HEK293 (cell line): Measurements from ENCODE around the gene DBH.

Experiments
- ZNF112 ChIP-seq: fragments of 450-650 bp; formaldehyde crosslinking; IDR thresholded peaks from 2 replicates; pipeline ENCODE4 v1.5.0; 2017; ENCODE audit warnings: missing biosample characterization, missing genetic modification characterization
- ZNF571 ChIP-seq: fragments of 450-650 bp; formaldehyde crosslinking; IDR thresholded peaks from 2 replicates; pipeline ENCODE4 v1.5.0; 2017; ENCODE audit warnings: missing biosample characterization, missing genetic modification characterization
- TF ChIP-seq, protein P1 (sequence below): fragments of 450-650 bp; IDR thresholded peaks from 2 replicates; pipeline ENCODE4 v1.5.1; 2018; ENCODE audit warnings: missing biosample characterization, mild to moderate bottlenecking, missing genetic modification characterization
- TF ChIP-seq, protein P2 (sequence below): fragments of 450-650 bp; formaldehyde crosslinking; IDR thresholded peaks from 2 replicates; pipeline ENCODE4 v1.5.1; 2016; ENCODE audit warnings: missing biosample characterization, missing genetic modification characterization

DNA sequence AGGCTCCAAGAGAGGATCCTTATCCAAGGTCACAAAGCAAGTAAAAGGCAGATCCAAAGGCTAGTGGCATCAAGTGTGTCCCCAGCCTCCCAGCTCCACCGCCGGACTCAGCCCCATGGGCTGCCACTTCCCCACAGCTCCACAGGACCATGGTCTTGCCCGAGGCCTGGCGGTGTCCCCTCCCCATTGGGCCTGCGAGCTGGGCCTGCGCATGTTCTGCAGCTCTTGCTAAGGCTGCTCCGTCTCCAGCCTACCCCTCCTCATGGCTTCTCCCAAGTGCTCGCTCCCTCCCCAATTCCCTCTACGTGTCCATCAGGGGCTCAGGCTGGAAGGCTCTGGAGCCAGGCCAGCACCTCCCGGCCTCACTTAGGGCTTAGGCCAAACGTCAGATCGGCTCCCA is 29.4 kb downstream of the DBH start:
- TF ChIP-seq, protein P1, sequence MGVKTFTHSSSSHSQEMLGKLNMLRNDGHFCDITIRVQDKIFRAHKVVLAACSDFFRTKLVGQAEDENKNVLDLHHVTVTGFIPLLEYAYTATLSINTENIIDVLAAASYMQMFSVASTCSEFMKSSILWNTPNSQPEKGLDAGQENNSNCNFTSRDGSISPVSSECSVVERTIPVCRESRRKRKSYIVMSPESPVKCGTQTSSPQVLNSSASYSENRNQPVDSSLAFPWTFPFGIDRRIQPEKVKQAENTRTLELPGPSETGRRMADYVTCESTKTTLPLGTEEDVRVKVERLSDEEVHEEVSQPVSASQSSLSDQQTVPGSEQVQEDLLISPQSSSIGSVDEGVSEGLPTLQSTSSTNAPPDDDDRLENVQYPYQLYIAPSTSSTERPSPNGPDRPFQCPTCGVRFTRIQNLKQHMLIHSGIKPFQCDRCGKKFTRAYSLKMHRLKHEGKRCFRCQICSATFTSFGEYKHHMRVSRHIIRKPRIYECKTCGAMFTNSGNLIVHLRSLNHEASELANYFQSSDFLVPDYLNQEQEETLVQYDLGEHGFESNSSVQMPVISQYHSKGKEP: no peak
- TF ChIP-seq, protein P2, sequence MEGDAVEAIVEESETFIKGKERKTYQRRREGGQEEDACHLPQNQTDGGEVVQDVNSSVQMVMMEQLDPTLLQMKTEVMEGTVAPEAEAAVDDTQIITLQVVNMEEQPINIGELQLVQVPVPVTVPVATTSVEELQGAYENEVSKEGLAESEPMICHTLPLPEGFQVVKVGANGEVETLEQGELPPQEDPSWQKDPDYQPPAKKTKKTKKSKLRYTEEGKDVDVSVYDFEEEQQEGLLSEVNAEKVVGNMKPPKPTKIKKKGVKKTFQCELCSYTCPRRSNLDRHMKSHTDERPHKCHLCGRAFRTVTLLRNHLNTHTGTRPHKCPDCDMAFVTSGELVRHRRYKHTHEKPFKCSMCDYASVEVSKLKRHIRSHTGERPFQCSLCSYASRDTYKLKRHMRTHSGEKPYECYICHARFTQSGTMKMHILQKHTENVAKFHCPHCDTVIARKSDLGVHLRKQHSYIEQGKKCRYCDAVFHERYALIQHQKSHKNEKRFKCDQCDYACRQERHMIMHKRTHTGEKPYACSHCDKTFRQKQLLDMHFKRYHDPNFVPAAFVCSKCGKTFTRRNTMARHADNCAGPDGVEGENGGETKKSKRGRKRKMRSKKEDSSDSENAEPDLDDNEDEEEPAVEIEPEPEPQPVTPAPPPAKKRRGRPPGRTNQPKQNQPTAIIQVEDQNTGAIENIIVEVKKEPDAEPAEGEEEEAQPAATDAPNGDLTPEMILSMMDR (tag by site-specific recombination): no peak
- TF ChIP-seq ZNF112 (tag by site-specific recombination): no peak
- no peak for TF ChIP-seq ZNF571 (tag by site-specific recombination)
